HG03025 (cell line): ENCODE data around the gene VPS13D.

Experiments
- ATAC-seq: cut with Tn5 transposase; IDR thresholded peaks from one replicate; pipeline ENCODE4 v1.9.1; 2021; ENCODE audit warnings: mild to moderate bottlenecking, moderate library complexity; ENCODE audit not compliant: unreplicated experiment, low FRiP score

The VPS13D gene

GRCh38 chr1:12414444-12415018 is 184.7 kb downstream of the VPS13D start:
- ATAC-seq, result no peak

DNA sequence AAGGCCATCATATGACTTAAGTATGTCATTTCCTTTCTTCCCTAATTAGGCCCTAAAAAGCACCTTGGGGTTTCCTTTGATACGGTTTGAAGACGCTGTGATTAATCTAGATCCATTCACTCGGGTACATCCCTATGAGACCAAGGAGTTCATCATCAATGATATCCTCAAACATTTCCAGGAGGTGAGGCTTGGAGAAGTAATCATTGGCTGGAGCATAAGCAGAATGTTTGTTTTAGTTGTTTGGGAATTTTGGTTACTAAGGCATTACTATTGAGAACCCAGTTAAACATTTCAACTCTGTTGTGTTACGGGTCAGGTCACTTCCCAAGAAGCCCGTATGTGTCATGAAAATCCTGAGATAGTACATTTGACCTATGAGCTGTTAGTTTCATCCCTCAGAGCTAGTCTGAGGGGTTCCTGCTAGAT is 185.2 kb downstream of the VPS13D start:
- no peak for ATAC-seq

GRCh38 chr1:12416101-12416500 is 186.3 kb downstream of the VPS13D start:
- no peak for ATAC-seq

DNA sequence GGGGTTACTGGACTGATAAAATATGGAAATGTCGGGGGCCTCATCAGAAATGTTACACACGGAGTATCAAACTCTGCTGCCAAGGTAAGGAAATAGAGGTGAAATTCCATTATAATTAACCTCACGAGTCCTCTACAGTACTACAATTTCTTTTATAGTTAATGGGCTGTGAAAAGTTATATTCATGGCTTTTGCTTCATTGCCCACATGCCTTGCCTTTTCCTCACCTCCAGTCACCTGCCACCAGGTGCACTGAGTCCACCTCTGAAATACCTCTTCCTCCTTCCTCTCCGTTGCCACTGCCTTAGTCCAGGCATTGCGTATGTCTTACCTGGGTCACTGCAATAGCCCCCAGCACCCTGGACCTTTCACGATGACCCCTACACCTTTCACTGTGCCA is 186.9 kb downstream of the VPS13D start:
- no peak for ATAC-seq

- no peak for ATAC-seq
Observed at GRCh38 chr1:12417389-12417788, 187.6 kb downstream of the VPS13D start.

DNA sequence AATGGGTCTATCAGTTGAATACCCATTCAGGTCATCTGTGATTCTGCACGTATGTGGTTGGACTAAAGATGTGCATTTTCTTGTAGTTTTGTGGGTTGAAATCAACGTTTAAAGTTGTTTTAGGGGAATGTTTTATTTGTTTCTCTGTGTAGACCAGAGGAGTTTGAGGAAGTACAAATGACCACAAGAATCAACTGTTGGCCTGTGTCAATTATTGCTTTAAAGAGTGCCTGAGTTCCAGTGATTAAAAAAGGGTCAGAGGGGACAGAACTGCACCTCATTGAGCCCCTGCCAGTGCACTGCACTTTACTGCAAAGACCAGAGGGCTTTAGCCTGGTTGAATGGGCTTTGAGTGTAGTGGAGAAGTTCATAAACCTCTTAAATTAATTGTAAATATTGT is 190.3 kb downstream of the VPS13D start:
- no peak for ATAC-seq

DNA sequence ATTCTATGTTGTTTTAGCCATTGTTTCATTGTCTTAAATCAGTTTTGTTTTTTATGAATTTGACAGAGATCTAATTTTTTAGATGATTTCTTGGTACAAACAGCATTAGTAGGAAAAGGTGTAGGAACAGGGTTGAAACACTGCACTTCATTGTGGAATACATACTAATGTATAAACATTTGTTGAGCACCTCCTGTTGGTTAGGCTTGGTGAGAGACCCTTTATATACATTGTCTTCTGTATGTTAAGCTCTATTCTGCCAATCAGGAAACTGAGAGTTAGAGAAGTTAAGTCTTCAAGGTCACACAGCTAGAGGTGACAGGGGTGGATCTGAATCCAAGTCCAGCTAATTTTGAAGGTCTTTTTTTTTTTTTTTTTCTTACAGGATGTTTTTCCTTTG is 192.7 kb downstream of the VPS13D start:
- ATAC-seq, result no peak

GRCh38 chr1:12424087-12424529 is 194.3 kb downstream of the VPS13D start:
- no peak for ATAC-seq

DNA sequence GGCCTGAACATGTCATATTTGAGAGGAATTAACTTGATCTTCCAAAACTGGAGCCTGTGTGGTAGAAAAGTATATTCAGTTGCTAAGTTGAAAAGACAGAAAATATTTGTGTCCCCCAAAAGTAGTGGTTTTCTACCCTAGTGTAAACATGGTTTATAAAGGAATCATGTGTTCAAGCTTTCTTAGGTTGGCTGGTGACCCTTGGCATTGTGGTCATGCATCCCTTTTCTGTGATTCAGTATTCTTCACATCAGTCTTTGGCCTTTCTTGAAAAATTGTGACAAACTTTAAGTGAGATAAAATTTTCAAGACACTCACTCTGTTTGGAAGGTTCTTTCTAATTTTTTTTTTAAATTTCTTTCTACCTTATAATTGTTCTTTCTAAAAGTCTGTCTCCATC is 195.0 kb downstream of the VPS13D start:
- ATAC-seq, result no peak

DNA sequence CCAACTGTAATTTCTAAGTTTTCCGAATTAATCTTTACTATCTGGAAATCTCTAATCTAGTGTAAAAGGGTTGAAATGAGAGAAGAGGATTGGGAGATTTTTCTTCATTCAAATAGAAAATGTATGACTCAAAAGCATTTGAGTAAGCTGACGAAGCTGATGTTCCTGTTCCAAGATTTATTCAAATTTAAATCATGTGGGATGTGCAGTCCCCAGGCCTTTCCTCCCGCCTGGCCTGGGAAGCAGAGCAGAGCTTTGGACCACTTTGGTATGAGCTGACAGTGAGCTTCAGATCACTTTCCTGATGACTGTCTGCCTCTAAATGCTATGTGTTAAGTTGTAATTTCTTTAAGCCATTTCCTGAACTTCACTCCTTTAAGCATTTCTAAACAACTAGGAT is 196.2 kb downstream of the VPS13D start:
- no peak for ATAC-seq

DNA sequence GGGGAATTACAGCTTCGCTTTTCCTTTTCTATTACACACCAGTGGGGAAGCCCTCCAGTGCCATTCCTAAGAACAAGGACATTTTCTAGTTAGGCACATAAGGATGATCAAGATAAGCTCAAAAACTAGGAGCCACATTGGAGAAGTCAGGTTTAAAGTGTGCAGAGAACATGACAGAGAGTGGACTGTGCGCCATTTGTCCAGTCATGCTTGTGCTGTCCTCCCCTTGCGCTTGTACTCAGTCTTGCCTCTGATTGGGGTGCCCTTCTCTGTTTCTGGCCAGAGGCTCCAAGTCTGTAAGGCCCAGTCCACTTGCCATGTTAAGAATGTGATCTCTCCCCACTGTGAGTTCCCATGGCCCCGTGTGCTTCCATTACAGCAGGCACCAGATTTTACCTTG is 198.5 kb downstream of the VPS13D start:
- ATAC-seq, result no peak

- ATAC-seq, result no peak
Observed at GRCh38 chr1:12430525-12430924, 200.7 kb downstream of the VPS13D start.

DNA sequence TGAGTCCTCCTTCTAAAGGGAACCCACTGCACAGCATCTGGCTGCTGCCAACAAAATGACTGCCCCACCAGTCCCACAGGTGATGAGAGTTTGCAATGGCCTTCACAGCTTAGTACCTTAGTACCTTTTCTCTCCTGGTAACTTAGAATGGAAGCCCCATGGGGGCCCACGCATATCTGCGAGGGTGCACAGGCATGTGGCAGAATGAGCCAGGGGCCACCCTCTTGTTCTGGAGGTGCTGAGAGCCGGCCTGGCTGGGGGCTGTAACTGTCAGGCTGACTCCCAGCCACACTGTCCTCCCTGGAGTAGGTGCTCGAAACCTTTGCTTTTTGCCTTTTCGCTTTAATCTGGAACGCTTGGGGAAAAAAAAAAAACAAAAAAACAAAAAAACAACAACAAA is 203.1 kb downstream of the VPS13D start:
- no peak for ATAC-seq

- ATAC-seq, result no peak
Observed at GRCh38 chr1:12433323-12434053, 203.7 kb downstream of the VPS13D start.

DNA sequence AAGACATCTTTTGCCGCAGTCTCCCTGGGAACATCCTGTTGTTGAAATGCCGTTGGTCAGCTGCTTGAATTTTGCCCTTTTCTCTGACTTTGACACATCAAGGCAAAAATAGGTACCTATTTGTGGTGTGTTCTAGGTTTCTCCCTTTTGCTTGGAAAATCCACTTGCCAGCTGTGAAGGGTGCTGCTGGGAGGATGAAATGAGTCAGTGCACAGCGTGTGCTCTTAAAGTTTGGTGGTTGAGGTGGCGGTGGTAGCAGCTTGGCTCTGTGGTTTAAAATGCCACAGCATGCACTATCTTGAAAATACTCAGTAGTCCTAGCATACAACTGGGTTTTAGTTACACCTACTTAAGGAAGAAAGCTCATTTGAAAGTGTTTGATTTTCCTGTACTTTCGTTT is 204.3 kb downstream of the VPS13D start:
- ATAC-seq, result no peak

- no peak for ATAC-seq
Observed at GRCh38 chr1:12434686-12435085, 204.9 kb downstream of the VPS13D start.

DNA sequence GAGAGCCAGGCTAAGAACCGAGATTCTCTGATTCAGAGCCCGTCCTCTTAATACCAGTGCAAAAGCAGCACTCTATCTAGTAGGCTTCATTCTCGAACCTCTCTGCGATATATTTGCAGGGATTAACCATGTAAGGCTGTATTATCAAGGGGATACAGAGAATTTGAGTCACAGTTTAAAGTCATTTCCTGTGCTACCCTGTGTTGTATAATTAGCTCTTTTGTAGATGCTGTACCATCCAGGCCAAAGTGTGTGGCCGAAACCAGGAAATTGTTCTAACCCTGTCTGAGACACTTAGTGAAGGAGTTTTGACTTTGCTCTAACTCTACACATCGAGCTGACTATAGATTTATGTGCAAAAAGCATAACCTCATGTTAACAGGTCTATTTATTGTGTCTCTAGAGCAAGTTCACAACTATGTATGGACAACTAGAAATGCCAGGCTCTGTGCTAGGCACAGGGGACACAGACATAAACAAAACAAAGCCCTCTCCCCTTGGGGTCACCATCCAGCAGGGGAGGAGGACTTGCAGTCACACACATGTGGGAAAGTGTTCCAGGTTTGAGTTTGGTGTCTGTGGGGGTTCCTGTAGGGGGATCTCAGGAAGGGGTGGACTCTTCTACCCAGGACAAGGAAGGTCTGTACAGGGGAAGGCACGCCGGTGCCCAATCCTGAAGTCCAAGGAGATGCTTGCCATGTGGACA is 206.0 kb downstream of the VPS13D start:
- peak; percentile 71 for ATAC-seq

GRCh38 chr1:12436345-12436658 is 206.5 kb downstream of the VPS13D start:
- no peak for ATAC-seq

- ATAC-seq, result no peak
Observed at GRCh38 chr1:12436817-12437599, 207.2 kb downstream of the VPS13D start.

DNA sequence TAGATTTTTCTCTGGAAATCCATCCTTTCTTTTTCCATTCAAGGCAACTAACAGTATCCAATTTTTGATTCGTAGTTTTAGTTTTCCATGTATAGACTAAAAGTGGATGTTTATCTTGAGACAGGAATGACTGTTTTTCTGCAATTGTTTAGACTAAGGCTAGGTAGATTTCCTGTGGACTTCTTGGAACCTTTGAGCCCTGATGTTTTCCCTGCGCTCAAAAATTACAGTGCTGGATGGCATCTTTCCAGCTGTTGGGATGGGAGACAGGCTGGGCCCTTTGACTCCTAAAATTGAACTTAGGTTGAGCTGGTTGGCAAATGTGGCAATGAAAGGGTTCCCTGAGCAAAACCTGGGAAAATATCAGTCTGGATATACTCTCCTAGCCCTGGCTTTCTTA is 207.8 kb downstream of the VPS13D start:
- no peak for ATAC-seq

- ATAC-seq, result no peak
Observed at GRCh38 chr1:12438349-12438924, 208.6 kb downstream of the VPS13D start.
